H1 (cell line): ENCODE results near the gene LOC128125822.

Experiments
- CTCF ChIA-PET: fragments of 300-600 bp; sonication (Branson Sonifier 250); formaldehyde crosslinking; loops from one replicate; lab custom pipeline; 2021; ENCODE audit not compliant: partially characterized antibody; lab: Charles Lee
- POLR2A ChIA-PET: fragments of 300-600 bp; sonication (Branson Sonifier 250); formaldehyde crosslinking; loops from one replicate; lab custom pipeline; 2021; ENCODE audit warnings: inconsistent platforms; ENCODE audit not compliant: partially characterized antibody; lab: Charles Lee
- DNase-seq, 2 experiments: peaks; one replicate each; pipeline versions ENCODE4 v3.0.0 to v3.0.0-alpha.2; 2010 to 2022; ENCODE audit warnings: low spot score in 2 of 2, low read depth in 1 of 2, mixed read lengths in 1 of 2
- FAIRE-seq: peaks from 2 replicates; lab custom pipeline; 2011; peaks lifted over from hg19 to GRCh38; lab: Jason Lieb, UNC
- H2AFZ ChIP-seq: 2 replicates; pipeline ENCODE4 v1.8.1; 2012; ENCODE audit warnings: low read length, inconsistent platforms
- H2AK5ac ChIP-seq: 2 replicates; pipeline ENCODE4 v1.6.1; 2013; ENCODE audit warnings: low read depth, low read length
- H2BK120ac ChIP-seq: replicated peaks from 2 replicates; pipeline ENCODE3; 2013; ENCODE audit warnings: low read depth, low read length, inconsistent platforms
- H2BK12ac ChIP-seq: 2 replicates; pipeline ENCODE4 v1.6.1; 2013; ENCODE audit warnings: low read depth, low read length
- H2BK15ac ChIP-seq: 2 replicates; pipeline ENCODE4 v1.6.1; 2013; ENCODE audit warnings: low read length
- H2BK20ac ChIP-seq: 2 replicates; pipeline ENCODE4 v1.6.1; 2013; ENCODE audit warnings: low read length
- H2BK5ac ChIP-seq: 2 replicates; pipeline ENCODE4 v1.6.1; 2013; ENCODE audit warnings: low read depth, low read length
- H3K14ac ChIP-seq: 2 replicates; pipeline ENCODE4 v1.6.1; 2013; ENCODE audit warnings: inconsistent platforms; ENCODE audit not compliant: insufficient read length
- H3K18ac ChIP-seq: 2 replicates; pipeline ENCODE4 v1.6.1; 2013; ENCODE audit warnings: low read length; ENCODE audit errors: extremely low read depth
- H3K23ac ChIP-seq: 2 replicates; pipeline ENCODE4 v1.6.1; 2013; ENCODE audit warnings: inconsistent platforms; ENCODE audit not compliant: insufficient read length
- H3K23me2 ChIP-seq: 2 replicates; pipeline ENCODE4 v1.6.1; 2013; ENCODE audit warnings: low read depth, low read length
- H3K27ac ChIP-seq: 2 replicates; pipeline ENCODE4 v1.6.1; 2011; ENCODE audit warnings: low read depth, low read length, inconsistent platforms
- H3K27me3 ChIP-seq, 4 experiments: replicated peaks in 1 of 4; 1 replicate in 1 of 4; 2 replicates in 3 of 4; pipeline versions ENCODE4 v1.6.1 to v1.8.1; 2011 to 2013; ENCODE audit warnings: low read length in 3 of 4, mild to moderate bottlenecking in 3 of 4, inconsistent platforms in 2 of 4, mixed read lengths in 2 of 4, moderate library complexity in 1 of 4; ENCODE audit not compliant: control insufficient read depth in 3 of 4, insufficient read depth in 3 of 4; ENCODE audit errors: extremely low read depth in 1 of 4
- H3K36me3 ChIP-seq, 4 experiments: 2 replicates each; pipeline versions ENCODE4 v1.6.1 to v1.8.1; 2011 to 2013; ENCODE audit warnings: mild to moderate bottlenecking in 4 of 4, low read length in 3 of 4, moderate library complexity in 2 of 4, control low read depth in 1 of 4, inconsistent platforms in 1 of 4; ENCODE audit not compliant: insufficient read depth in 4 of 4, control insufficient read depth in 2 of 4
- H3K4ac ChIP-seq: replicated peaks from 2 replicates; pipeline ENCODE3; 2013; ENCODE audit warnings: low read length, low read depth, mixed read lengths, inconsistent platforms; ENCODE audit not compliant: insufficient read length
- H3K4me1 ChIP-seq, 4 experiments: replicated peaks in 1 of 4; 1 replicate in 1 of 4; 2 replicates in 3 of 4; pipeline versions ENCODE4 v1.6.1 to v1.8.1; 2011 to 2013; ENCODE audit warnings: low read length in 3 of 4, inconsistent platforms in 2 of 4, mixed read lengths in 1 of 4; ENCODE audit not compliant: insufficient read depth in 4 of 4, control insufficient read depth in 3 of 4
- H3K4me2 ChIP-seq, 2 experiments: 2 replicates each; pipeline versions ENCODE4 v1.6.1 to v1.8.1; 2011 to 2013; ENCODE audit warnings: low read depth in 2 of 2, low read length in 2 of 2, control low read depth in 1 of 2, inconsistent platforms in 1 of 2, mild to moderate bottlenecking in 1 of 2; ENCODE audit not compliant: insufficient read depth in 1 of 2
- H3K4me3 ChIP-seq, 4 experiments: fragments of 200-600, 300-600 bp in 1 of 4; sonication (generic), shearing (Covaris generic), sonication (Bioruptor Twin) in 1 of 4; 2 replicates each; pipeline versions ENCODE4 v1.5.1 to v1.8.1; 2011 to 2016; ENCODE audit warnings: low read length in 4 of 4, low read depth in 3 of 4, control low read depth in 2 of 4, inconsistent platforms in 2 of 4, mild to moderate bottlenecking in 2 of 4, mixed read lengths in 1 of 4, moderate library complexity in 1 of 4; ENCODE audit not compliant: insufficient read depth in 2 of 4; ENCODE audit errors: extremely low read depth in 1 of 4
- H3K56ac ChIP-seq: replicated peaks from 2 replicates; pipeline ENCODE3; 2013; ENCODE audit warnings: low read depth, mild to moderate bottlenecking, mixed read lengths, low read length, inconsistent platforms; ENCODE audit not compliant: insufficient read length
- H3K79me1 ChIP-seq: 2 replicates; pipeline ENCODE4 v1.6.1; 2013; ENCODE audit warnings: low read depth, low read length, control low read depth
- H3K79me2 ChIP-seq, 2 experiments: 2 replicates each; pipeline versions ENCODE4 v1.6.1 to v1.8.1; 2012 to 2013; ENCODE audit warnings: low read length in 2 of 2, mild to moderate bottlenecking in 2 of 2, inconsistent platforms in 1 of 2; ENCODE audit not compliant: insufficient read depth in 2 of 2, control insufficient read depth in 1 of 2
- H3K9ac ChIP-seq, 4 experiments: replicated peaks in 1 of 4; 1 replicate in 1 of 4; 2 replicates in 3 of 4; pipeline versions ENCODE4 v1.6.1 to v1.8.1; 2011 to 2013; ENCODE audit warnings: low read depth in 3 of 4, low read length in 3 of 4, control low read depth in 2 of 4, mild to moderate bottlenecking in 2 of 4, moderate library complexity in 2 of 4, inconsistent platforms in 1 of 4; ENCODE audit errors: extremely low read depth in 1 of 4
- H3K9me3 ChIP-seq, 2 experiments: 2 replicates each; pipeline versions ENCODE4 v1.6.1 to v1.8.1; 2012 to 2013; ENCODE audit warnings: mild to moderate bottlenecking in 2 of 2, moderate library complexity in 2 of 2, control low read depth in 1 of 2, inconsistent platforms in 1 of 2, low read depth in 1 of 2, low read length in 1 of 2, mixed read lengths in 1 of 2; ENCODE audit not compliant: insufficient read depth in 2 of 2
- H4K20me1 ChIP-seq, 2 experiments: replicated peaks in 1 of 2; 2 replicates each; pipeline versions ENCODE3 to v1.8.1; 2011 to 2013; ENCODE audit warnings: inconsistent platforms in 2 of 2, low read length in 2 of 2, mild to moderate bottlenecking in 1 of 2; ENCODE audit not compliant: insufficient read depth in 2 of 2, control insufficient read depth in 1 of 2
- H4K5ac ChIP-seq: 2 replicates; pipeline ENCODE4 v1.6.1; 2013; ENCODE audit warnings: low read length, low read depth, mixed read lengths, inconsistent platforms; ENCODE audit not compliant: insufficient read length
- H4K8ac ChIP-seq: 2 replicates; pipeline ENCODE4 v1.8.0; 2013; ENCODE audit warnings: mild to moderate bottlenecking, moderate library complexity, low read length, inconsistent platforms; ENCODE audit not compliant: insufficient read depth; ENCODE audit errors: extremely low read depth
- H4K91ac ChIP-seq: replicated peaks from 2 replicates; pipeline ENCODE3; 2013; ENCODE audit warnings: low read length, mixed read lengths, inconsistent platforms; ENCODE audit not compliant: insufficient read length
- ASH2L ChIP-seq: fragments of 200-600, 300-600 bp; sonication (generic); IDR thresholded peaks from one replicate; pipeline ENCODE4 v1.7.1; 2017; ENCODE audit warnings: low read length
- CEBPB ChIP-seq: IDR thresholded peaks from 2 replicates; pipeline ENCODE4 v1.6.1; 2012; ENCODE audit warnings: low read depth, low read length
- PHF8 ChIP-seq: fragments of 200-600 bp; sonication (generic); conservative IDR thresholded peaks from 2 replicates; pipeline ENCODE4 v1.7.1; 2012; ENCODE audit warnings: low read depth, mild to moderate bottlenecking, inconsistent platforms, low read length, moderate library complexity
- RFX5 ChIP-seq: IDR thresholded peaks from 2 replicates; pipeline ENCODE4 v1.6.1; 2011; ENCODE audit warnings: low read depth, low read length, improper control_type of control experiment, borderline replicate concordance
- SAP30 ChIP-seq: fragments of 300-600 bp; sonication (generic); IDR thresholded peaks from 2 replicates; pipeline ENCODE4 v1.7.1; 2012; ENCODE audit warnings: low read length, moderate library complexity, mild to moderate bottlenecking, inconsistent platforms; ENCODE audit not compliant: insufficient read depth, insufficient replicate concordance
- SP4 ChIP-seq: IDR thresholded peaks from 2 replicates; pipeline ENCODE4 v1.6.1; 2012; ENCODE audit warnings: low read length, inconsistent platforms
- SRF ChIP-seq: IDR thresholded peaks from 2 replicates; pipeline ENCODE4 v1.6.1; 2011; ENCODE audit warnings: mild to moderate bottlenecking, low read depth, low read length, moderate library complexity
- YY1 ChIP-seq: IDR thresholded peaks from 2 replicates; pipeline ENCODE4 v1.6.1; 2011; ENCODE audit warnings: low read depth, mild to moderate bottlenecking, low read length
- WGBS, 2 experiments: shearing (Covaris generic) in 1 of 2; methylation state at CpG; one replicate each; pipeline versions ENCODE4 v1.1.6 to v1.1.7; 2013 to 2015; ENCODE audit warnings: low lambda C conversion rate in 2 of 2, mixed read lengths in 2 of 2, inconsistent platforms in 1 of 2, low coverage in 1 of 2, missing lambda C conversion rate in 1 of 2; ENCODE audit not compliant: insufficient replicate concordance in 2 of 2, insufficient coverage in 1 of 2, insufficient read length in 1 of 2; ENCODE audit errors: extremely low coverage in 1 of 2, missing lambda C conversion rate in 1 of 2; 5-methylcytosine and 5-hydroxymethylcytosine counted together

The LOC128125822 gene

GRCh38 chr6:63567966-63568365, 4.3 kb upstream of the LOC128125822 start:
- ChIA-PET POLR2A (no interaction called here), CTCF (interaction anchor here (1.2 kb wide), 1 partner anchor 215 kb away, joined by 6 read pairs; no protein-coding TSS in a partner anchor)
- no peak overlapping the region for H3K4me3 ChIP-seq
- H4K91ac ChIP-seq = no peak overlapping the region
- H4K5ac ChIP-seq = no peak overlapping the region
- peaks cover 6% of the 10 kb centered on the region for H3K23me2 ChIP-seq
- H3K9ac ChIP-seq = no peak overlapping the region
- H3K36me3 ChIP-seq = no peaks in the 10 kb centered on the region
- no peak overlapping the region for H2BK120ac ChIP-seq
- DNase-seq (no peak), FAIRE-seq (no peak)
- H2BK5ac ChIP-seq = no peak overlapping the region
- no peak overlapping the region for H3K14ac ChIP-seq
- no peak overlapping the region for H2AK5ac ChIP-seq
- no peak overlapping the region for H3K23ac ChIP-seq
- 78% methylated on average over 1 of the region's 1 CpG; no CpG with 5 or more reads in 1 of the 2 experiments for WGBS, 2 experiments
- H3K18ac ChIP-seq = no peak overlapping the region
- no peak overlapping the region for H3K4me2 ChIP-seq
- no peaks in the 10 kb centered on the region for H4K20me1 ChIP-seq
- no peaks in the 10 kb centered on the region for H3K9me3 ChIP-seq
- H3K4me1 ChIP-seq = peaks cover 0 to 11% (median 5%) of the 10 kb centered on the region in 4 experiments; a peak in 2 of 7 replicates
- H3K79me2 ChIP-seq = peaks cover 5% of the 10 kb centered on the region in 2 experiments; a peak in 2 of 4 replicates
- no peaks in the 10 kb centered on the region for H3K79me1 ChIP-seq
- TF ChIP-seq CEBPB (no peak), RFX5 (no peak), SAP30 (no peak), YY1 (no peak), SRF (no peak), ASH2L (no peak), SP4 (no peak), PHF8 (no peak)
- TF ChIP-seq, all 59 proteins: peak for 0
- Histone ChIP-seq H3K4ac (no peak overlapping the region), H3K56ac (no peak overlapping the region), H3K27ac (no peak overlapping the region), H3K27me3 (0 out of 7 replicates have a peak, but pooled peaks cover 0 to 2% (median under 1%) of the 10 kb centered on the region in 4 experiments), H2AFZ (no peak overlapping the region), H2BK20ac (no peak overlapping the region), H4K8ac (no peak overlapping the region), H2BK12ac (no peak overlapping the region), H2BK15ac (no peak overlapping the region)
